ENCODE measurements around the gene INSL3. TPM values are rescaled to one million over a fixed set of nuclear protein-coding genes. Genes with fewer than 3 reads are reported as not detected.

Gene INSL3
- total RNA-seq, 6 donors from 2014 or later: 0.57 TPM; not detected in 5

DNA sequence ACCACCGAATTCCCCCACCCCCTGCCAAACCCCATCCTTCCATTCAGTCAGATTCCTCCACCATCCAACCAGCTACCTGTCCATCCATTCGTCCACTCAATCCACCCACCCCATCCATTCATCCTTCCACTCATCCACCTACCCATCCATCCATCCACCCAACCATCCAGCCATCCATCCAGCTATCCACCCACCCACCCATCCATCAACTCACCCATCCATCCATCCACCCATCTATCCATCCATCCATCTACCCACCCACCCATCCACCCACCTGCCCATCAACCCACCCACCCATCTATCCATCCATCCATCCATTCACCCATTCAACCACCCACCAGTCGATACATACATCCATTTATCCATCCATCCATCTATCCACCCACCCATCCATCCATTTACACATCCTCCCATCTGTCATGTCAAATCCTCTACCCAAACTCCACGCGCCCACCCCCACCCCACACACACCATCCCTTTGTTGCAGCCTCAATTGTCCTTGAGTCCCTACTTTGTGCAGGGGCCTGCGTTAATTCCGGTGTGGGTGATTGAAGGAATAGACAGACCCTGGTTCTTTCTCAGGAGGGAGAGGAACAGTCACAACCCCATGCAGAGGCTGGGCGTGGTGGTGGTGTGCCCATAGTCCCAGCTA lies 45.1 kb upstream of the INSL3 start:
- Histone ChIP-seq H3K36me3 (peaks cover 20 to 45% (median 37%) of the 10 kb centered on the region in 4 donors), H3K9me3 (no peaks in the 10 kb centered on the region), H3K27me3 (peaks cover 0 to 14% (median 5%) of the 10 kb centered on the region in 4 donors), H3K4me1 (peaks cover 2 to 16% (median 10%) of the 10 kb centered on the region in 4 donors), H3K4me3 (no peak overlapping the region), H3K27ac (peak overlapping the region in 1 of 4 donors; percentile 58)
- 86 to 89% methylated on average over 8 of the region's 8 CpGs for WGBS, 2 donors
- TF ChIP-seq POLR2AphosphoS5 (IDR thresholded peaks at IDR 0.05) (no peak), EP300 (IDR thresholded peaks at IDR 0.05) (no peak), POLR2A (IDR thresholded peaks at IDR 0.05) (no peak)
- TF ChIP-seq, protein P1, sequence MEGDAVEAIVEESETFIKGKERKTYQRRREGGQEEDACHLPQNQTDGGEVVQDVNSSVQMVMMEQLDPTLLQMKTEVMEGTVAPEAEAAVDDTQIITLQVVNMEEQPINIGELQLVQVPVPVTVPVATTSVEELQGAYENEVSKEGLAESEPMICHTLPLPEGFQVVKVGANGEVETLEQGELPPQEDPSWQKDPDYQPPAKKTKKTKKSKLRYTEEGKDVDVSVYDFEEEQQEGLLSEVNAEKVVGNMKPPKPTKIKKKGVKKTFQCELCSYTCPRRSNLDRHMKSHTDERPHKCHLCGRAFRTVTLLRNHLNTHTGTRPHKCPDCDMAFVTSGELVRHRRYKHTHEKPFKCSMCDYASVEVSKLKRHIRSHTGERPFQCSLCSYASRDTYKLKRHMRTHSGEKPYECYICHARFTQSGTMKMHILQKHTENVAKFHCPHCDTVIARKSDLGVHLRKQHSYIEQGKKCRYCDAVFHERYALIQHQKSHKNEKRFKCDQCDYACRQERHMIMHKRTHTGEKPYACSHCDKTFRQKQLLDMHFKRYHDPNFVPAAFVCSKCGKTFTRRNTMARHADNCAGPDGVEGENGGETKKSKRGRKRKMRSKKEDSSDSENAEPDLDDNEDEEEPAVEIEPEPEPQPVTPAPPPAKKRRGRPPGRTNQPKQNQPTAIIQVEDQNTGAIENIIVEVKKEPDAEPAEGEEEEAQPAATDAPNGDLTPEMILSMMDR (IDR thresholded peaks at IDR 0.05): no peak
- DNase-seq: no peak
- no peak for ATAC-seq (ENCODE audit: low FRiP score in 2 of 2)

DNA sequence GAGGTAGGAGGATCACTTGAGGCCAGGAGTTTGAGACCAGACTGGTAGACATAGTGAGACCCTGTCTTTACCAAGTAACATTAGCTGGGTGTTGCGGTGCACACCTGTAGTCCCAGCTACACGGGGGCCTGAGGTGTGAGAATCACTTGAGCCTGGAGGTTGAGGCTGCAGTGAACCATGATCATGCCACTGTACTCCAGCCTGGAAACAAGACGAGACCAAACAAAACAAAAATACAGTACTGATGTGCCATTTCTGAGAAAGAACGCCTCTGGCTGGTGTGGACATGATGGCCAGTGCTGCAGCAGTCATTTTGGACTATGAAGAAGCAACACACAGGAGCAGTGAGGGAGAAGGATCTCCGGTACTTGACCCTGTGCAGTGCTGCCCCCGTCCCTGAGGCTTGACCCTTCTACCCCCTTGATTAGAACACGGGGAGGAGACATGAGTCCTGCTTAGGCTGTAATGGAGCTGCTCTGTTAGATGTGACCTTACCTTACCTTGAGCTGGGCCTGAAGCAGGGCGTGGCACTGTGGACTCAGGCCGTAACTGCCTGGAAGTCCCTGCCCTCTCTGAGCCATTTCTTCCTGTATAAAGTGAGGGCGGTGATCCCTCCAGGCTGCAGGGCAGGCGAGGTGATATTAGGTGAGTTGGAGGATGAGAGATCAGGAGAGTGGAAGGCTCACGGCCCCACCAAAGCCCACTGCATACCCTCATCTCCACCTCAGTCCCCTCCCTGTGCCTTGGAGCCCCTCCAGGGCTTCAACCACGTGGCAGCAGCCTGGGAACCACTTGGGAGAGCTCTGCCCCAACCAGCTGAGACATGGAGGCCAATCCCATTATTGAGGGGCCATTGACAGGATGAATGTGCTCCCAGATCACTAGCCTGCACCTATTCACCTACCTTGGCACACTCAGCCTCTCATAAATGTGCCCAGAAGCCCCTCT lies 44.3 kb upstream of the INSL3 start:
- Histone ChIP-seq H3K27ac (peak overlapping the region in 1 of 4 donors; percentile 58), H3K4me1 (peaks cover 10 to 24% (median 17%) of the 10 kb centered on the region in 4 donors), H3K36me3 (peaks cover 20 to 48% (median 38%) of the 10 kb centered on the region in 4 donors), H3K27me3 (peaks cover 0 to 10% (median 2%) of the 10 kb centered on the region in 4 donors), H3K9me3 (no peaks in the 10 kb centered on the region), H3K4me3 (no peak overlapping the region)
- ATAC-seq (ENCODE audit: low FRiP score in 2 of 2) (peak in 1 of 2 donors; percentile 34), DNase-seq (peak in 1 of 2 donors; percentile 81)
- no peak for TF ChIP-seq POLR2A (IDR thresholded peaks at IDR 0.05)
- TF ChIP-seq EP300 (IDR thresholded peaks at IDR 0.05): peak in 1 of 4 donors; percentile 36
- peak in 1 of 2 donors; percentile 22 for TF ChIP-seq POLR2AphosphoS5 (IDR thresholded peaks at IDR 0.05)
- WGBS, 2 donors: 75% methylated on average over 7 to 13 of the region's 13 CpGs

DNA sequence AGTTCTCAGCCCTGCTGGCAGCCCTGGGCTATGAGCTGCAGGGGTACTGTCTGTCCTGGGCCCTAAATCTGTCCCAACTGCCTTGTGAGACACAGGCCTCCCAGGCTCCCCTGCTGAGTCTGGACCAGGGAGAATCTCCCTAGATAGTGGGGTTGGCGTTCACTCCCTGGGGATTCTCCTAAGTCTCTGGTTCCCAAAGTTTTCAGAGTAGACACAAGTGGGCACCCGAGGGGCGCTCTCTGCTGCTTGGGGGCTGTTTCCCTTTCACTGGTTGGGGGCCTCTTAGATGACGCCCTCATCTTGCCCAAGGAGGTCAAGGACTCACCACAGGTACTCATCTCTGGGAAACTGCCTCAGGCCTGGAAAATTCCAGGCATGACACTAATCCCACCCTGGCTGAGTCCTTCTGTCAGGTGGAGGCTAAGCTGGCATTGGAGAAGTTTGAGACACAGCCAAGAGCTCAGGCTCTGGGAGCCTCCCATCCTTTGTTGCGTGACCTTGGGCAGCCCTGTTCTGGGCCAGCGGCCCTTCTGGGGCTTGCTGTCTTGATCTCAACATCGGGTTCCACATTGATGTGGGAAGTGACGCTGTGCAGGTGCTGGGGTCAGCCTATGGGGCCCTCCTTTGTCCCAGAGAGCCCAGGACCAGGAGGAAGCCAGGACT lies 42.3 kb upstream of the INSL3 start:
- H3K27ac ChIP-seq: peak overlapping the region in 1 of 4 donors; percentile 49
- WGBS, 2 donors: 81 to 88% methylated on average over 4 to 8 of the region's 8 CpGs
- H3K4me3 ChIP-seq: no peak overlapping the region
- no peak for DNase-seq
- H3K9me3 ChIP-seq: no peaks in the 10 kb centered on the region
- peaks cover 20 to 48% (median 38%) of the 10 kb centered on the region in 4 donors for H3K36me3 ChIP-seq
- H3K27me3 ChIP-seq: no peaks in the 10 kb centered on the region
- peaks cover 16 to 35% (median 26%) of the 10 kb centered on the region in 4 donors for H3K4me1 ChIP-seq
- no peak for ATAC-seq (ENCODE audit: low FRiP score in 2 of 2)
- TF ChIP-seq POLR2AphosphoS5 (IDR thresholded peaks at IDR 0.05) (no peak), EP300 (IDR thresholded peaks at IDR 0.05) (no peak)

DNA sequence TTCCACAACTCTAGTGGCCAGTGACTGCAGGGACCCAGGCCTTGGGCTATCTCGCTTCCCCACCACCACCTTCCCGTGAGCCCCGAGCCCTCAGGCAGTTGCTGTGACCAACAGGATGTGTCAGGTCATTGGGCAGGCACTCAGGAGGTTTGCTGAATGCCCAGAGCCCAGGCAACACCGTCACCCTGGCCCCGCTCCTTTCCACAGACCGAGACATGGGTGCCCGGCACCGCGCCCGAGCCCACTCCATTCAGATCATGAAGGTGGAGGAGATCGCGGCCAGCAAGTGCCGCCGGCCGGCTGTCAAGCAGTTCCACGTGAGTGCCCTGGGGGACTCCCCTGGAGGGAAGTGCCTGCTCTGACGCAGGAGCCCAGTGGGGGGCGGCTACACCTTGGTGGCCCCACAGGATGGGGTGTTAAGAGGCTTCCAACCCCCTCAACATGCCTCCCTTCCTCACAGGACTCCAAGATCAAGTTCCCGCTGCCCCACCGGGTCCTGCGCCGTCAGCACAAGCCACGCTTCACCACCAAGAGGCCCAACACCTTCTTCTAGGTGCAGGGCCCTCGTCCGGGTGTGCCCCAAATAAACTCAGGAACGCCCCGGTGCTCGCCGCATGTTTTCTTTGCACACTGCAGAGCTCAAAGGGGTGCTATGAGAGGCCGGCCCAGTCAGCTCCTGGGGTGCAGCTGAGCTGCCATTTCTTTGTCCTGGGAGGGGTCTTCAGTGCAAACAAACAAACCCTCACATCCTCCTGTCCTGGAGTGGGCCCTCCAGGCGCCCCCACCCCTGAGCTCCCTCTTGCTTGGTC lies 41.6 kb upstream of the INSL3 start:
- ATAC-seq (ENCODE audit: low FRiP score in 2 of 2): no peak
- peak overlapping the region in 1 of 4 donors; percentile 49 for H3K27ac ChIP-seq
- DNase-seq: peak in 1 of 2 donors; percentile 80
- H3K36me3 ChIP-seq: peaks cover 20 to 48% (median 38%) of the 10 kb centered on the region in 4 donors
- no peak overlapping the region for H3K4me3 ChIP-seq
- H3K9me3 ChIP-seq: no peaks in the 10 kb centered on the region
- H3K27me3 ChIP-seq: no peaks in the 10 kb centered on the region
- TF ChIP-seq EP300 (IDR thresholded peaks at IDR 0.05): no peak
- TF ChIP-seq POLR2A (IDR thresholded peaks at IDR 0.05): no peak
- TF ChIP-seq, protein P1 (IDR thresholded peaks at IDR 0.05): no peak
- no peak for TF ChIP-seq POLR2AphosphoS5 (IDR thresholded peaks at IDR 0.05)
- 84 to 88% methylated on average over 11 to 18 of the region's 31 CpGs for WGBS, 2 donors
- H3K4me1 ChIP-seq: peaks cover 16 to 35% (median 26%) of the 10 kb centered on the region in 4 donors

Measured in upper lobe of left lung (tissue), 6 donors.